K562 (cell line): Measurements from ENCODE around the gene MTSS2. TPM values are rescaled to one million over a fixed set of nuclear protein-coding genes. Genes with fewer than 3 reads are reported as not detected.

Experiments used
- ATAC-seq: fragments of 200-7000 bp; cut with Tn5 transposase; 3 replicates; pipeline ENCODE4 v1.9.1; 2020; ENCODE audit warnings: moderate library complexity
- BruUV-seq: library from RNA; stranded (reverse); fragments of 400-500 nt; replicated peaks from 2 replicates; lab custom pipeline; 2021; lab: Mats Ljungman, UMichigan
- CTCF ChIA-PET: fragments of 300-600 bp; formaldehyde crosslinking; extraction: SDS; loops from one replicate; lab custom pipeline; 2021; ENCODE audit warnings: low intra/inter-chr PET ratio; lab: Yijun Ruan, JAX
- POLR2A ChIA-PET: fragments of 300-600, 350-650 bp; sonication (Branson Sonifier 250); formaldehyde crosslinking; extraction: SDS; loops from one replicate; lab custom pipeline; 2021; ENCODE audit warnings: antibody characterized with exemption, inconsistent platforms; lab: Yijun Ruan, JAX
- DNase-seq, 4 experiments: peaks; one replicate each; pipeline versions ENCODE4 v3.0.0 to v3.0.0-alpha.2; 2011 to 2018; ENCODE audit warnings: low spot score in 3 of 4, mixed read lengths in 3 of 4; ENCODE audit errors: extremely low read depth in 1 of 4
- FAIRE-seq: peaks from 2 replicates; lab custom pipeline; 2011; peaks lifted over from hg19 to GRCh38; lab: Jason Lieb, UNC
- H2AFZ ChIP-seq: 2 replicates; pipeline ENCODE4 v1.6.0; 2011; ENCODE audit warnings: low read depth, low read length, control low read depth, inconsistent platforms
- H3K27ac ChIP-seq: fragments of 200-600 bp; 3 replicates; pipeline ENCODE4 v1.8.0; 2011; ENCODE audit warnings: low read depth, mild to moderate bottlenecking, control low read depth, inconsistent platforms, low read length, moderate library complexity, mixed read lengths; ENCODE audit errors: extremely low read depth
- H3K27me3 ChIP-seq, 2 experiments: fragments of 300-600 bp in 1 of 2; 2 replicates in 1 of 2; 3 replicates in 1 of 2; pipeline versions ENCODE4 v1.6.0 to v1.8.0; 2011; ENCODE audit warnings: inconsistent platforms in 2 of 2, low read length in 2 of 2, mild to moderate bottlenecking in 1 of 2, mixed read lengths in 1 of 2, moderate library complexity in 1 of 2; ENCODE audit not compliant: control insufficient read depth in 2 of 2, insufficient read depth in 2 of 2
- H3K36me3 ChIP-seq: fragments of 300-600 bp; 3 replicates; pipeline ENCODE4 v1.8.0; 2011; ENCODE audit warnings: mild to moderate bottlenecking, low read length, inconsistent platforms; ENCODE audit not compliant: control insufficient read depth, insufficient read depth
- H3K4me1 ChIP-seq, 2 experiments: fragments of 200-600 bp in 1 of 2; replicated peaks in 1 of 2; 2 replicates in 1 of 2; 3 replicates in 1 of 2; pipeline versions ENCODE4 v1.5.1 to v1.8.0; 2011; ENCODE audit warnings: inconsistent platforms in 2 of 2, low read length in 2 of 2, mild to moderate bottlenecking in 1 of 2, mixed read lengths in 1 of 2, moderate library complexity in 1 of 2; ENCODE audit not compliant: control insufficient read depth in 2 of 2, insufficient read depth in 2 of 2
- H3K4me2 ChIP-seq: 2 replicates; pipeline ENCODE4 v1.6.1; 2011; ENCODE audit warnings: low read length, control low read depth, inconsistent platforms, mixed read lengths; ENCODE audit not compliant: insufficient read depth
- H3K4me3 ChIP-seq: fragments of 200-600 bp; sonication (generic), shearing (Covaris generic); 2 replicates; pipeline ENCODE4 v1.5.1; 2016; ENCODE audit warnings: control low read depth, inconsistent platforms
- H3K79me2 ChIP-seq: fragments of 200-600 bp; 3 replicates; pipeline ENCODE4 v1.8.0; 2011; ENCODE audit warnings: low read length, inconsistent platforms; ENCODE audit not compliant: control insufficient read depth, insufficient read depth
- H3K9ac ChIP-seq, 2 experiments: 2 replicates each; pipeline versions ENCODE4 v1.6.0 to v1.6.1; 2011; ENCODE audit warnings: low read depth in 2 of 2, low read length in 2 of 2, control low read depth in 1 of 2, inconsistent platforms in 1 of 2, mild to moderate bottlenecking in 1 of 2, mixed read lengths in 1 of 2; ENCODE audit not compliant: insufficient read depth in 1 of 2
- H3K9me1 ChIP-seq: one replicate; pipeline ENCODE4 v1.6.0; 2011; ENCODE audit warnings: inconsistent platforms, mild to moderate bottlenecking, low read length, moderate library complexity; ENCODE audit not compliant: control insufficient read depth, insufficient read depth
- H3K9me3 ChIP-seq: replicated peaks from 2 replicates; pipeline ENCODE4 v1.5.1; 2011; ENCODE audit warnings: low read depth, low read length, inconsistent platforms; ENCODE audit not compliant: control insufficient read depth, insufficient read depth
- H4K20me1 ChIP-seq: replicated peaks from 2 replicates; pipeline ENCODE4 v1.6.1; 2011; ENCODE audit warnings: low read length, inconsistent platforms, mixed read lengths; ENCODE audit not compliant: control insufficient read depth, insufficient read depth
- MCM2 ChIP-seq: fragments of 450-650 bp; IDR thresholded peaks from 2 replicates; pipeline ENCODE4 v1.6.1; 2017; ENCODE audit warnings: low read depth, mild to moderate bottlenecking
- MCM7 ChIP-seq, 2 experiments: fragments of 450-650 bp; IDR thresholded peaks; 2 replicates each; pipeline ENCODE4 v1.6.1; 2016 to 2018
- WGBS: fragments of 100-300 bp; shearing (Covaris generic); methylation state at CpG from one replicate; pipeline ENCODE4 v1.1.6; 2016; ENCODE audit warnings: low coverage, mixed read lengths; ENCODE audit not compliant: insufficient coverage; ENCODE audit errors: missing lambda C conversion rate; 5-methylcytosine and 5-hydroxymethylcytosine counted together
- in situ Hi-C: fragments of 300-500 bp; cut with MboI; formaldehyde crosslinking; loops from 4 replicates; pipeline ENCODE4 v1.15.0; 2018; ENCODE audit warnings: inconsistent platforms, mixed read lengths
- intact Hi-C: fragments of 100-400 bp; cut with micrococcal nuclease; formaldehyde crosslinking; loops from 2 replicates; pipeline ENCODE4 v1.14.2; 2022
- polyA plus RNA-seq, 8 experiments: library from polyadenylated mRNA; depleted of rRNA in 4 of 8; stranded (reverse) in 5 of 8; unstranded in 3 of 8; fragments of >200 nt; fragmentation: Nextera tagmentation in 2 of 8; fragmentation: Illumina TruSeq in 1 of 8; extraction: Ambion mirVana in 2 of 8; extraction: Trizol in 1 of 8; gene quantifications; 2 replicates each; pipeline versions ENCODE4 v1.2.1 to v1.2.3, GENCODE V29; 2011 to 2014; ENCODE audit warnings: inconsistent platforms in 1 of 8, missing spikeins in 1 of 8
- total RNA-seq, 7 experiments: library from RNA; depleted of rRNA in 6 of 7; stranded (reverse); fragments of >200 nt in 6 of 7; fragmentation: Illumina TruSeq in 2 of 7; extraction: Trizol in 2 of 7; gene quantifications; 2 replicates each; pipeline versions ENCODE4 v1.2.1 to v1.2.3, GENCODE V29; 2011 to 2021; ENCODE audit warnings: low replicate concordance in 1 of 7
- TF ChIP-seq, protein P1 (sequence below): fragments of 450-650 bp; formaldehyde crosslinking; IDR thresholded peaks from 2 replicates; pipeline ENCODE4 v1.4.0; 2022; ENCODE audit warnings: missing genetic modification characterization

The MTSS2 gene
- total and polyA plus RNA-seq, 9 of the 15 experiments (the other 6 are each of a cell fraction or from before 2014, with no cell fraction given): 0.11 to 60.3 (median 16.9) TPM

DNA sequence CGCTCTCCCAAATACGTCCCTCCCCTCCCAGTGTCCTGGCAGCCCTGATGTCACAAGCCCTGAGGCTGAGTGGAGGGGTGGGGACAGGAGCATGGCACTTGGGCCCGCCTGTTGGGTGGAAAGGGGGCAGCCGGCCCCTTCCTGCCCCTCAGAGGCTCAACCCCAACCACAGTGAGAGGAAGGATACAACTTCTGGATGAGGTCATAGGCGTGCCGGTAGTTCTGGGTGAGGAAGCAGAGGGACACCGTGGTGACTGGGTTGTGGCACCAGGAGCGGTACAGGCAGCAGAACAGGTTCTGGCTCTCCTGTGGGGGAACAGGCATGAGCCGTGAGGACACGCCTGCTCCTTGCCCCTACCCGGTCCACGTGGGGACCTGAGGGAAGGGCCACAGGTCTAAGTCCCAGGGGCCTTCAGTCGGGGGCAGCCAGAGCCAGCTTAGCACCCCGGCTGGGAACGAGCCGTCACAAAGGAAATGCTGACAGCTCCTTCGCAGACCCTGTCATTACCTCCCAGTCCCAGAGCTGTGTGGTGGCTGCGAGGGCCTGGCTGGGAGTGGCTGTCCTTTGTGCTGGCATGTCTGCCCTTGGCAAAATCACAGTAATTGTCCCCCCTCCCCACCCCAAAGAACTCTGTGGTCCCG, 11.2 kb upstream of the MTSS2 start:
- in situ Hi-C loops (no loop called here), intact Hi-C loops (no loop called here)
- no peaks in the 10 kb centered on the region for H3K79me2 ChIP-seq
- no peak for ATAC-seq
- no peak for FAIRE-seq
- peak overlapping the region; percentile 85; the same call in 1 of the 3 replicates for H3K27ac ChIP-seq
- peak overlapping the region in 1 of 2 experiments; percentile 86; a peak in 2 of 4 replicates for H3K9ac ChIP-seq
- no peaks in the 10 kb centered on the region for H3K9me3 ChIP-seq
- H4K20me1 ChIP-seq: no peaks in the 10 kb centered on the region
- WGBS: 84% methylated on average over 16 of the region's 19 CpGs
- BruUV-seq: no TSS peak
- H3K4me2 ChIP-seq: no peak overlapping the region
- H3K36me3 ChIP-seq: peaks cover 25% of the 10 kb centered on the region; the same call in 1 of the 3 replicates
- TF ChIP-seq, protein P1, sequence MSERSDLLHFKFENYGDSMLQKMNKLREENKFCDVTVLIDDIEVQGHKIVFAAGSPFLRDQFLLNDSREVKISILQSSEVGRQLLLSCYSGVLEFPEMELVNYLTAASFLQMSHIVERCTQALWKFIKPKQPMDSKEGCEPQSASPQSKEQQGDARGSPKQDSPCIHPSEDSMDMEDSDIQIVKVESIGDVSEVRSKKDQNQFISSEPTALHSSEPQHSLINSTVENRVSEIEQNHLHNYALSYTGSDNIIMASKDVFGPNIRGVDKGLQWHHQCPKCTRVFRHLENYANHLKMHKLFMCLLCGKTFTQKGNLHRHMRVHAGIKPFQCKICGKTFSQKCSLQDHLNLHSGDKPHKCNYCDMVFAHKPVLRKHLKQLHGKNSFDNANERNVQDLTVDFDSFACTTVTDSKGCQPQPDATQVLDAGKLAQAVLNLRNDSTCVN (CRISPR knock-in tag): no peak
- TF ChIP-seq MCM7 (IDR thresholded peaks at IDR 0.05): no peak
- no peak for TF ChIP-seq MCM2
- peaks cover 25 to 80% of the 10 kb centered on the region in 2 experiments for H3K4me1 ChIP-seq
- H2AFZ ChIP-seq: no peak overlapping the region
- no peak for DNase-seq
- CTCF ChIA-PET: no interaction called here
- no peaks in the 10 kb centered on the region for H3K27me3 ChIP-seq
- POLR2A ChIA-PET: interaction anchor here (1.7 kb wide), 1 partner anchor 10 kb away, joined by 10 read pairs; no protein-coding TSS in a partner anchor
- H3K4me3 ChIP-seq: no peak overlapping the region
- H3K9me1 ChIP-seq: no peaks in the 10 kb centered on the region
